IMR-90 (cell line): ENCODE measurements around the gene OTOGL. TPM values are rescaled to one million over a fixed set of nuclear protein-coding genes. Genes with fewer than 3 reads are reported as not detected.

Experiments used
- ATAC-seq: fragments of 200-7000 bp; cut with Tn5 transposase; 2 replicates; pipeline ENCODE4 v1.9.1; 2020; ENCODE audit warnings: low read depth, mild to moderate bottlenecking, moderate library complexity
- BruUV-seq: library from RNA; stranded (reverse); fragments of 400-500 nt; replicated peaks from 2 replicates; lab custom pipeline; 2021; lab: Mats Ljungman, UMichigan
- CTCF ChIA-PET: fragments of 300-600 bp; formaldehyde crosslinking; extraction: SDS; loops from one replicate; lab custom pipeline; 2021; ENCODE audit warnings: antibody characterized with exemption; lab: Yijun Ruan, JAX
- POLR2A ChIA-PET: fragments of 300-600 bp; sonication (Branson Sonifier 250); formaldehyde crosslinking; loops from one replicate; lab custom pipeline; 2022; ENCODE audit warnings: antibody characterized with exemption; ENCODE audit not compliant: unreplicated experiment; lab: Charles Lee
- DNase-seq: peaks from one replicate; pipeline ENCODE4 v3.0.0; 2013
- H2AFZ ChIP-seq: replicated peaks from 2 replicates; pipeline ENCODE3; 2013; ENCODE audit warnings: low read length, mild to moderate bottlenecking; ENCODE audit not compliant: poor library complexity
- H2AK5ac ChIP-seq: 2 replicates; pipeline ENCODE4 v1.6.1; 2013; ENCODE audit warnings: low read depth, low read length, inconsistent platforms
- H2AK9ac ChIP-seq: replicated peaks from 2 replicates; pipeline ENCODE3; 2013; ENCODE audit warnings: mild to moderate bottlenecking, low read depth, low read length, moderate library complexity; ENCODE audit not compliant: poor library complexity
- H2BK120ac ChIP-seq: 2 replicates; pipeline ENCODE4 v1.6.1; 2013; ENCODE audit warnings: low read depth, low read length, inconsistent platforms
- H2BK15ac ChIP-seq: 3 replicates; pipeline ENCODE4 v1.6.1; 2013; ENCODE audit warnings: low read depth, low read length, inconsistent platforms
- H2BK20ac ChIP-seq: 2 replicates; pipeline ENCODE4 v1.6.1; 2013; ENCODE audit warnings: low read depth, mild to moderate bottlenecking, inconsistent platforms, low read length, moderate library complexity
- H2BK5ac ChIP-seq: 2 replicates; pipeline ENCODE4 v1.6.1; 2013; ENCODE audit warnings: mild to moderate bottlenecking, low read depth, low read length, inconsistent platforms; ENCODE audit not compliant: poor library complexity, severe bottlenecking
- H3K14ac ChIP-seq: replicated peaks from 2 replicates; pipeline ENCODE4 v1.6.1; 2013; ENCODE audit warnings: low read depth, low read length, inconsistent platforms
- H3K18ac ChIP-seq: 2 replicates; pipeline ENCODE4 v1.6.1; 2013; ENCODE audit warnings: low read depth, low read length, control low read depth
- H3K23ac ChIP-seq: 2 replicates; pipeline ENCODE4 v1.6.1; 2013; ENCODE audit warnings: low read depth, low read length, inconsistent platforms
- H3K27ac ChIP-seq: 2 replicates; pipeline ENCODE4 v1.5.1; 2013; ENCODE audit warnings: mild to moderate bottlenecking, control low read depth, low read length; ENCODE audit not compliant: insufficient read depth
- H3K27me3 ChIP-seq: 2 replicates; pipeline ENCODE4 v1.6.1; 2013; ENCODE audit warnings: low read length; ENCODE audit not compliant: control insufficient read depth, insufficient read depth
- H3K36me3 ChIP-seq: 2 replicates; pipeline ENCODE4 v1.6.1; 2013; ENCODE audit warnings: low read length, mixed read lengths; ENCODE audit not compliant: control insufficient read depth, insufficient read depth
- H3K4ac ChIP-seq: 2 replicates; pipeline ENCODE4 v1.6.1; 2013; ENCODE audit warnings: low read depth, low read length, inconsistent platforms
- H3K4me1 ChIP-seq: 2 replicates; pipeline ENCODE4 v1.6.1; 2013; ENCODE audit warnings: low read length, mixed read lengths; ENCODE audit not compliant: control insufficient read depth, insufficient read depth
- H3K4me2 ChIP-seq: 2 replicates; pipeline ENCODE4 v1.6.1; 2013; ENCODE audit warnings: low read depth, mild to moderate bottlenecking, control low read depth, low read length, moderate library complexity
- H3K4me3 ChIP-seq: 2 replicates; pipeline ENCODE4 v1.5.1; 2013; ENCODE audit warnings: low read depth, mild to moderate bottlenecking, control low read depth, low read length, moderate library complexity; ENCODE audit not compliant: insufficient read depth
- H3K56ac ChIP-seq: 2 replicates; pipeline ENCODE4 v1.6.1; 2013; ENCODE audit warnings: low read length, inconsistent platforms; ENCODE audit not compliant: insufficient read depth; ENCODE audit errors: extremely low read depth
- H3K79me1 ChIP-seq, 2 experiments: 2 replicates each; pipeline ENCODE4 v1.6.1; 2013; ENCODE audit warnings: low read length in 2 of 2, inconsistent platforms in 1 of 2, low read depth in 1 of 2
- H3K9ac ChIP-seq: 2 replicates; pipeline ENCODE4 v1.6.1; 2013; ENCODE audit warnings: low read depth, low read length, control low read depth
- H3K9me1 ChIP-seq: 2 replicates; pipeline ENCODE4 v1.6.1; 2013; ENCODE audit warnings: low read length, inconsistent platforms; ENCODE audit not compliant: insufficient read depth
- H3K9me3 ChIP-seq: 2 replicates; pipeline ENCODE4 v1.6.1; 2013; ENCODE audit warnings: low read length; ENCODE audit not compliant: control insufficient read depth, insufficient read depth
- H4K20me1 ChIP-seq: 2 replicates; pipeline ENCODE4 v1.6.1; 2013; ENCODE audit warnings: low read length, inconsistent platforms; ENCODE audit not compliant: insufficient read depth
- H4K5ac ChIP-seq: 2 replicates; pipeline ENCODE4 v1.6.1; 2013; ENCODE audit warnings: mild to moderate bottlenecking, low read depth, low read length, control low read depth
- H4K8ac ChIP-seq, 2 experiments: 2 replicates each; pipeline ENCODE4 v1.6.1; 2013; ENCODE audit warnings: low read depth in 2 of 2, low read length in 2 of 2, control low read depth in 1 of 2, inconsistent platforms in 1 of 2
- H4K91ac ChIP-seq: 2 replicates; pipeline ENCODE4 v1.6.1; 2013; ENCODE audit warnings: low read depth, low read length, inconsistent platforms; ENCODE audit not compliant: insufficient read depth
- SMC3 ChIP-seq: fragments of 150-350 bp; IDR thresholded peaks from 2 replicates; pipeline ENCODE4 v1.6.1; 2016; ENCODE audit warnings: low read depth, mild to moderate bottlenecking, antibody characterized with exemption, low read length, moderate library complexity
- WGBS, 2 experiments: methylation state at CpG; one replicate each; pipeline versions ENCODE4 v1.1.5 to v1.1.7; 2013; ENCODE audit warnings: missing lambda C conversion rate in 2 of 2; ENCODE audit not compliant: insufficient read length in 1 of 2; ENCODE audit errors: extremely low coverage in 2 of 2; 5-methylcytosine and 5-hydroxymethylcytosine counted together
- dilution Hi-C: fragments of 300-500 bp; cut with HindIII; formaldehyde crosslinking; loops from one replicate; pipeline ENCODE4 v1.14.3; 2018; ENCODE audit warnings: low sequenced_read_pairs; ENCODE audit not compliant: unreplicated experiment
- in situ Hi-C: fragments of 300-500 bp; cut with MboI; formaldehyde crosslinking; loops from 3 replicates; pipeline ENCODE4 v1.14.3; 2019; ENCODE audit warnings: low sequenced_read_pairs, inconsistent platforms, mixed read lengths
- intact Hi-C: fragments of 100-400 bp; cut with micrococcal nuclease; formaldehyde crosslinking; loops from 2 replicates; pipeline ENCODE4 v1.10.0; 2022
- polyA plus RNA-seq, 3 experiments: library from polyadenylated mRNA; depleted of rRNA; stranded (reverse); fragments of >200 nt; gene quantifications; 2 replicates each; pipeline ENCODE4 v1.2.3, GENCODE V29; 2012; ENCODE audit warnings: low replicate concordance in 1 of 3
- total RNA-seq: library from RNA; depleted of rRNA; stranded (reverse); fragments of >200 nt; gene quantifications from 2 replicates; pipeline ENCODE4 v1.2.3, GENCODE V29; 2012

Gene OTOGL
- total and polyA plus RNA-seq, 2 of the 4 experiments (the other 2 are of a cell fraction): 0.10 to 0.18 TPM

DNA sequence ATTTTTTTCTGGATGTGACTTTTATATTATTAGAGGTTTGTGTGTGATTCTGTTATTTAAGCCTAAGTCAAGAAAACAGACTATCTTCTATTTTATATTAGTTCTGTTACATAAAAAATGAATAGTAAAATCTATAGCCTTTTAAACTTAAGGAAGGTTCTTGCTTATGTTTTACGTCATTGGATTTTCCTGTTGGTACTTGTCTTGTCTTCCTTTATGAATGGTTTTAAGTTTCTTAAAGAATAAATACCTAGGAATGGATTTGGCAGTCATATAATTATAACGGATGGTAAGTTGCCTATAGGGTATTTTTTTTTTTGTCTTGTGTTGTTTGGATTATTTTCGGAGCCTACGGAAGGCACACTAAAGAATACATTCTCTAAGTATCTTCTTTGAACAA is 182.9 kb downstream of the OTOGL start:
- Histone ChIP-seq H4K5ac (no peak overlapping the region), H3K14ac (no peak overlapping the region), H3K4me1 (no peaks in the 10 kb centered on the region), H2AFZ (no peak overlapping the region), H2BK5ac (no peak overlapping the region), H3K56ac (no peak overlapping the region), H3K23ac (no peak overlapping the region), H3K9me3 (no peaks in the 10 kb centered on the region), H2AK9ac (no peak overlapping the region), H2BK20ac (no peak overlapping the region), H3K4me2 (no peak overlapping the region), H4K20me1 (no peaks in the 10 kb centered on the region), H3K27ac (no peak overlapping the region), H2BK15ac (no peak overlapping the region), H3K27me3 (no peaks in the 10 kb centered on the region; the same call in 1 of the 2 replicates), H3K9me1 (no peaks in the 10 kb centered on the region), H3K9ac (no peak overlapping the region), H4K91ac (no peak overlapping the region), H3K18ac (no peak overlapping the region), H3K4ac (no peak overlapping the region), H4K8ac (no peak overlapping the region), H3K36me3 (no peaks in the 10 kb centered on the region), H2BK120ac (no peak overlapping the region), H3K79me1 (no peaks in the 10 kb centered on the region), H3K4me3 (no peak overlapping the region), H2AK5ac (no peak overlapping the region)
- ATAC-seq (no peak), DNase-seq (no peak)
- CTCF ChIA-PET: no interaction called here
- no CpG with 5 or more reads among the region's 4 CpGs for WGBS, 2 experiments
- POLR2A ChIA-PET: no interaction called here
- dilution Hi-C loops: no loop called here
- intact Hi-C loops: no loop called here
- in situ Hi-C loops: no loop called here
- BruUV-seq: no TSS peak
- no peak for TF ChIP-seq SMC3
